Activated CD4-positive, alpha-beta T cell treated with anti-CD3 and anti-CD28 coated beads, Interleukin-2, amount 10 ng/mL, durations not matched to agents 7 days and 5 days (primary cell): ENCODE results near the gene GPC3. TPM values are rescaled to one million over a fixed set of nuclear protein-coding genes. Genes with fewer than 3 reads are reported as not detected.
"Not testable (repeated sequence)": the region's sequence is repeated elsewhere in the genome, so short reads cannot be mapped to it uniquely, and the experiment has no call there.

Experiments used
- CTCF ChIA-PET: fragments of 350-600 bp; sonication (Branson Sonifier 250); formaldehyde crosslinking; loops from one replicate; lab custom pipeline; 2021; ENCODE audit warnings: antibody characterized with exemption; lab: Charles Lee
- POLR2A ChIA-PET: fragments of 350-600 bp; sonication (Branson Sonifier 250); formaldehyde crosslinking; loops from one replicate; lab custom pipeline; 2021; ENCODE audit warnings: antibody characterized with exemption; lab: Charles Lee
- DNase-seq: peaks from one replicate; pipeline ENCODE4 v3.0.0-alpha.2; 2020
- H3K27ac Mint-ChIP-seq: one replicate; pipeline ENCODE4 v1.8.0; 2021; ENCODE audit warnings: mild to moderate bottlenecking, moderate library complexity, mixed read lengths
- H3K27me3 Mint-ChIP-seq: one replicate; pipeline ENCODE4 v1.8.0; 2021; ENCODE audit warnings: mixed read lengths
- H3K36me3 Mint-ChIP-seq: one replicate; pipeline ENCODE4 v1.8.0; 2021; ENCODE audit warnings: low read depth, mixed read lengths
- H3K4me1 Mint-ChIP-seq: one replicate; pipeline ENCODE4 v1.8.0; 2021; ENCODE audit warnings: mixed read lengths
- H3K4me3 Mint-ChIP-seq: one replicate; pipeline ENCODE4 v1.8.0; 2021; ENCODE audit warnings: mild to moderate bottlenecking, moderate library complexity, mixed read lengths
- H3K9me3 Mint-ChIP-seq: one replicate; pipeline ENCODE4 v1.8.0; 2021; ENCODE audit warnings: mixed read lengths
- total RNA-seq, 2 experiments: library from RNA; stranded (reverse); gene quantifications; one replicate each; pipeline ENCODE4 v1.2.3, GENCODE V29; 2021

The GPC3 gene
- total RNA-seq, 2 experiments from 2014 or later: 0.81 to 1.0 TPM

DNA sequence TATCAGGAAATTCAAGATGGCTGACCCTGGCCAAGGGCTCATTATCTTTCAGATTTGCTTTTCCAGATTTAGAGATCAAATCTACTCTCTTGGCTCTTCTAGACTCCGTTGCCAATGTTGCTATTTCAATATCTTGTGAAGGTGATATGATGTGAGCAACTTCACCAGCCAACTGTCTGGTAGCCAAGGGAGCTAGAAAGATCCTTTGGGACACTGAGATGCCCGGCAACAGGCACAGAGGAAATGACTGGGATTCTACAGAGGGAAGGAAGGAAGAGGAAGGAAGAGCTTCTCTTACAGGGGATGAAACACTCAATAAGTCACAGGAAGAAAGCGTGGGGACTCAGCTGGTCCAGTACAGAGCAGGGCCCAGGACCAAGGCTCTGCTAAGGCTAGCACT, 448.3 kb downstream of the GPC3 start:
- Mint-ChIP-seq H3K27ac (no peak overlapping the region), H3K9me3 (no peaks in the 10 kb centered on the region), H3K36me3 (no peaks in the 10 kb centered on the region), H3K27me3 (no peaks in the 10 kb centered on the region), H3K4me3 (no peak overlapping the region), H3K4me1 (no peaks in the 10 kb centered on the region)
- ChIA-PET CTCF (no interaction called here), POLR2A (no interaction called here)
- no peak for DNase-seq

DNA sequence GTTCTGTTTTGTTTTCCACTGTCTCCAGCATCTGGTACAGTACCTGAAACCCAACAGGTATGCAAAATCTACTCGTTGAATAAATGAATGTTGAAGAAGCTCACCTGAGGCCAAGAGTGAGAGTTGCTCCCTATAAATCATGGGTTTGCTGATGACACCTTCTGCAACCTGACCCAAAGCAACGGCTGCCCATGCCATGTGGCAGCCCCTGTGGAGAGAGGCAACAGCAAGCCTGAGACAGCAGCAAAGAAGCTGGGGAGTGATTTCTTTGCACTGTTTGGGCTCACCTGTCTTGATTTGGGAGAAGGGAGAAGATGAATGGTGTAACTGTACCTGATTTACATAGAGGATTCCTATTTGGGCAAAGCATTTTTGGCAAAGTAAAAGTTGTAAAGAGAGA, 450.3 kb downstream of the GPC3 start:
- Mint-ChIP-seq H3K27me3 (no peaks in the 10 kb centered on the region), H3K9me3 (no peaks in the 10 kb centered on the region), H3K27ac (no peak overlapping the region), H3K36me3 (no peaks in the 10 kb centered on the region), H3K4me1 (no peaks in the 10 kb centered on the region), H3K4me3 (no peak overlapping the region)
- no peak for DNase-seq
- POLR2A ChIA-PET: no interaction called here
- CTCF ChIA-PET: no interaction called here

GRCh38 chrX:133534172-133534571, 451.2 kb downstream of the GPC3 start:
- no peak for DNase-seq
- H3K36me3 Mint-ChIP-seq: no peaks in the 10 kb centered on the region
- POLR2A ChIA-PET: no interaction called here
- H3K4me3 Mint-ChIP-seq: no peak overlapping the region
- H3K27me3 Mint-ChIP-seq: no peaks in the 10 kb centered on the region
- no peak overlapping the region for H3K27ac Mint-ChIP-seq
- no peaks in the 10 kb centered on the region for H3K4me1 Mint-ChIP-seq
- H3K9me3 Mint-ChIP-seq: no peaks in the 10 kb centered on the region
- CTCF ChIA-PET: no interaction called here

- no peaks in the 10 kb centered on the region for H3K36me3 Mint-ChIP-seq
- POLR2A ChIA-PET: no interaction called here
Observed at GRCh38 chrX:133533249-133533648, 452.1 kb downstream of the GPC3 start.

DNA sequence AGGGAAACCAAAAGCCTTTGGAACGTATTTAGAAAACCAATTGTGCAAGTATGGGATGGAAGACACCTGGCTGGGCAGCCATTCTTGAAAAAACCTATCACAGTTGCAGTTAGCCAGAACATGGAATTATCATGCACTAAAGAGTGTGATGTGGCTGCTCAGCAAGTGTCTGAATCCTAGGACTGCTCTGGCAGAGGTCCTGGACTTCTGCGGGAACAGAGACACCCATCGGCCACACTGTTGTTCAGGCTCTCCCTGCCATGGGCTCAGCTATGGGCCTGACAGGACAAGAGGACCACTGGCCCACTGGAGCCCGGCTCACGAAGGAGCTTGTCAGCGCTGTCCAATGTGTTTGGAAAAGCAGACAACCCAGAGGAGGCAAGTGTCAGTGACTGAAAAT, 454.4 kb downstream of the GPC3 start:
- Mint-ChIP-seq H3K27ac (no peak overlapping the region), H3K9me3 (no peaks in the 10 kb centered on the region), H3K4me1 (no peaks in the 10 kb centered on the region), H3K36me3 (no peaks in the 10 kb centered on the region), H3K4me3 (no peak overlapping the region), H3K27me3 (no peaks in the 10 kb centered on the region)
- CTCF ChIA-PET: no interaction called here
- POLR2A ChIA-PET: no interaction called here
- no peak for DNase-seq

More at GRCh38 chrX:133533249-133533648, 452.1 kb downstream of the GPC3 start:
- Mint-ChIP-seq H3K27ac (no peak overlapping the region), H3K27me3 (no peaks in the 10 kb centered on the region), H3K9me3 (no peaks in the 10 kb centered on the region), H3K4me1 (no peaks in the 10 kb centered on the region), H3K4me3 (no peak overlapping the region)
- CTCF ChIA-PET: no interaction called here
- no peak for DNase-seq

DNA sequence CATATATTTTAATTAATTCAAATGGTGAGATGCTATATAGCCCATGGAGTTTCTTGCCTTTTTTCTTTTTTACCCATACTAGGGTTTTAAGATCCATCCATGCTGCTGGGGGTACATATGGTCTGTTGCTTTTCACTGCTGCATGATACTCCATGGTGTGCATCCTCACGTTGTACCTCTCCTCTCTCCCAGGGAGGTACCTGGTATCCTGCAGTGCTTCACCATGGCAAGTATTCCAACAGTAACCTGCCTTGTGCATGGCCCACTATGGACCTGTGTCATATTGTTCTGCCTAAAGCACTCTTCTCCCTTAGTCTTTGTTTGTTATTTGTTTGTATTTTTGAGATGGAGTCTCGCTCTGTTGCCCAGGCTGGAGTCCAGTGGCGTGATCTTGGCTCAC, 455.8 kb downstream of the GPC3 start:
- H3K27ac Mint-ChIP-seq: no peak overlapping the region
- H3K27me3 Mint-ChIP-seq: no peaks in the 10 kb centered on the region
- DNase-seq: no peak
- H3K36me3 Mint-ChIP-seq: no peaks in the 10 kb centered on the region
- no peaks in the 10 kb centered on the region for H3K4me1 Mint-ChIP-seq
- H3K4me3 Mint-ChIP-seq: no peak overlapping the region
- CTCF ChIA-PET: no interaction called here
- POLR2A ChIA-PET: no interaction called here
- no peaks in the 10 kb centered on the region for H3K9me3 Mint-ChIP-seq

- H3K9me3 Mint-ChIP-seq: no peaks in the 10 kb centered on the region
- CTCF ChIA-PET: no interaction called here
Observed at GRCh38 chrX:133527825-133528224, 457.6 kb downstream of the GPC3 start.

GRCh38 chrX:133527415-133527814, 458.0 kb downstream of the GPC3 start:
- H3K27me3 Mint-ChIP-seq: no peaks in the 10 kb centered on the region
- CTCF ChIA-PET: no interaction called here
- no peaks in the 10 kb centered on the region for H3K9me3 Mint-ChIP-seq
- POLR2A ChIA-PET: no interaction called here
- H3K4me1 Mint-ChIP-seq: no peaks in the 10 kb centered on the region
- H3K27ac Mint-ChIP-seq: no peak overlapping the region
- H3K36me3 Mint-ChIP-seq: no peaks in the 10 kb centered on the region
- no peak overlapping the region for H3K4me3 Mint-ChIP-seq
- DNase-seq: no peak

More at GRCh38 chrX:133527825-133528224, 457.6 kb downstream of the GPC3 start:
- Mint-ChIP-seq H3K36me3 (no peaks in the 10 kb centered on the region), H3K4me1 (no peaks in the 10 kb centered on the region), H3K27me3 (no peaks in the 10 kb centered on the region), H3K27ac (no peak overlapping the region), H3K4me3 (no peak overlapping the region)
- DNase-seq: no peak
- POLR2A ChIA-PET: no interaction called here

- H3K4me1 Mint-ChIP-seq, H3K36me3 Mint-ChIP-seq, H3K27ac Mint-ChIP-seq, H3K4me3 Mint-ChIP-seq, POLR2A ChIA-PET, DNase-seq, CTCF ChIA-PET, H3K9me3 Mint-ChIP-seq, H3K27me3 Mint-ChIP-seq: not testable (repeated sequence)
Observed at GRCh38 chrX:133526773-133527172, 458.6 kb downstream of the GPC3 start.

DNA sequence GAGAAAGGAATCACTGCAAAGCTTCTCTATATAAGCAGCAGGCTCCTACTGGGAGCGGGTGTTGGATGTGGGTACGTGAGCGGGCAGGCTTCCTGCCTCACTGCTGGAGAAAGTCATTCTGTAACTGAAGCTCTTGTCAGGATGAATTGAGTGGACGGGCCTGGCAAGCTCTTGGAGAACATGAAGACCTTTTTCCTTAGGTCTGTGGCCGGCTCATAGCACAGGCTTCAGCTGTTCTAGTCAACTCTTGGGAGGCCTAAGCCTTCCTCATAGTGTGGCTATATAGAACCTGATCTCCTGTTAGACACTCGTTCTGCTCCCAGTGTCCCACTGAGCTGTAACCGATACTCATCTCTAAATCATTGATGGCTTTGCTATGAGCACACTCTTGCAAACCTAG, 461.9 kb downstream of the GPC3 start:
- no peak for DNase-seq
- POLR2A ChIA-PET: no interaction called here
- Mint-ChIP-seq H3K27me3 (no peaks in the 10 kb centered on the region), H3K36me3 (no peaks in the 10 kb centered on the region), H3K4me3 (no peak overlapping the region), H3K27ac (no peak overlapping the region), H3K4me1 (no peaks in the 10 kb centered on the region), H3K9me3 (no peaks in the 10 kb centered on the region)
- CTCF ChIA-PET: no interaction called here

GRCh38 chrX:133523081-133523487, 462.3 kb downstream of the GPC3 start:
- H3K27ac Mint-ChIP-seq: no peak overlapping the region
- no peak for DNase-seq
- H3K4me3 Mint-ChIP-seq: no peak overlapping the region
- no peaks in the 10 kb centered on the region for H3K36me3 Mint-ChIP-seq
- H3K4me1 Mint-ChIP-seq: no peaks in the 10 kb centered on the region
- CTCF ChIA-PET: interaction anchor here (0.7 kb wide), 1 partner anchor 21 kb away, joined by 5 read pairs; no protein-coding TSS in a partner anchor
- no peaks in the 10 kb centered on the region for H3K9me3 Mint-ChIP-seq
- POLR2A ChIA-PET: no interaction called here
- no peaks in the 10 kb centered on the region for H3K27me3 Mint-ChIP-seq

GRCh38 chrX:133516686-133517085, 468.7 kb downstream of the GPC3 start:
- Mint-ChIP-seq H3K36me3 (no peaks in the 10 kb centered on the region), H3K27ac (no peak overlapping the region), H3K4me3 (no peak overlapping the region), H3K9me3 (no peaks in the 10 kb centered on the region), H3K27me3 (no peaks in the 10 kb centered on the region), H3K4me1 (no peaks in the 10 kb centered on the region)
- CTCF ChIA-PET: no interaction called here
- DNase-seq: no peak
- POLR2A ChIA-PET: no interaction called here

DNA sequence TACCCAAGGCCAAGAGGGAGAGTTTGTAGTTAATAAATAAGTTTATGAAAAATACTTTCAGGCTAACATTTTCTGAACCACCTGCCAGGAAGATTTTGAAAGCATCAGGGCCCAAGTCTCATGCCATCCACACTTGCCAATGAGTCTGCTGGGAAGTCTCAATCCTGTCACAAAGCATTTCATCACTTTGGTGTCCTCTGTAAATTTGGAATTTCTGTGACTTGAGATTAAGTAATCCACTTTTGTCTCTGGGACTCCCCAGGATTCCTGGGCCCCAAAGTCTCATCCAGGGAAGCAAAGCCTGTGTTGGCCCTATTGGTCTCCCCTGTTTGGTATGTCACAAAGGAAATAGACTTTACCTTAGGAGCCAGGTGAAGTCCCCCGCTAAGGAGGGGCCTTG, 470.9 kb downstream of the GPC3 start:
- no peaks in the 10 kb centered on the region for H3K36me3 Mint-ChIP-seq
- no peaks in the 10 kb centered on the region for H3K27me3 Mint-ChIP-seq
- no peaks in the 10 kb centered on the region for H3K4me1 Mint-ChIP-seq
- CTCF ChIA-PET: no interaction called here
- POLR2A ChIA-PET: no interaction called here
- H3K9me3 Mint-ChIP-seq: no peaks in the 10 kb centered on the region
- H3K27ac Mint-ChIP-seq: no peak overlapping the region
- DNase-seq: no peak
- H3K4me3 Mint-ChIP-seq: no peak overlapping the region

DNA sequence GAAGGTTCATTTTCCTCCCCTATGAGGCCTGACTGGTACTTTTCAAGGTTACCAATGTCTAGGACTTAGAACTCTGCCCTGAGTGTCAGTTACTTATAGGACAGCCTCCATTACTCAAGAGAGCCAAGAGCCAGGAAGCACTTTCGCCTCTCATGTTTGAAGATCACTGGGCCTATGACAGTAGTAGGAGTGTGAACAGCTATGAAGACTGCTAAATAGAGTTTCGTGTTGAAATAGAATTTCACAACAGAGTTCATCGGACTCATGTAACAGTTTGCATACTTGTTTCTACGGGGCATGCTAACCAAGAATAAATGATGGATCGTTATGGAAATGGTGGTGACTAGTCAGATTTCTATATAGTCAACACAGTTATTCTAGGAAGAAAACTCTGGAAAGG, 472.3 kb downstream of the GPC3 start:
- POLR2A ChIA-PET: no interaction called here
- no peaks in the 10 kb centered on the region for H3K9me3 Mint-ChIP-seq
- H3K36me3 Mint-ChIP-seq: no peaks in the 10 kb centered on the region
- CTCF ChIA-PET: no interaction called here
- H3K4me1 Mint-ChIP-seq: no peaks in the 10 kb centered on the region
- DNase-seq: no peak
- no peak overlapping the region for H3K27ac Mint-ChIP-seq
- no peak overlapping the region for H3K4me3 Mint-ChIP-seq
- no peaks in the 10 kb centered on the region for H3K27me3 Mint-ChIP-seq
